ENCODE measurements around the gene PALD1.
"Not testable (repeated sequence)": the region's sequence is repeated elsewhere in the genome, so short reads cannot be mapped to it uniquely, and the experiment has no call there.

The PALD1 gene

GRCh38 chr10:70607936-70608335 is 129.4 kb downstream of the PALD1 start:
- DNase-seq (ENCODE audit: low spot score): no peak

DNA sequence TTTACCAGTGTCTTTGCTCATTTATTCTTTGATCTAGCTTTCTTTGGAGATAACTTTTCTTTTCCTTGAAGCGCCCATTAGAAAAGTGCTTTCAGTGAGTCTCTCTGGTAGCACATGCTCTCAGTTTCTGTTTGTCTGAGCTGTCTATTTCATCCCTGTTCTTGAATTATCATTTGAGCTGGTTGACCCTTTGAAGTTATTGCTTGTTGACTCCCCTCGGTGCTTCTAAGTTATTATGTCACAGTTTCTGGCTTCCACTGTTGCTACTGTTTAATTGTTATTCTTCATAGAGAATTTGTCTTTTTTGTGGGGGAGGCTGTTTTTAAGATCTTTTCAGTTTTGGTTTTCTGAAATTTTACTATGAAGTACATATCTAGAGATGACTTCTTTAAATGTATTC is 135.4 kb downstream of the PALD1 start:
- DNase-seq (ENCODE audit: low spot score): no peak

DNA sequence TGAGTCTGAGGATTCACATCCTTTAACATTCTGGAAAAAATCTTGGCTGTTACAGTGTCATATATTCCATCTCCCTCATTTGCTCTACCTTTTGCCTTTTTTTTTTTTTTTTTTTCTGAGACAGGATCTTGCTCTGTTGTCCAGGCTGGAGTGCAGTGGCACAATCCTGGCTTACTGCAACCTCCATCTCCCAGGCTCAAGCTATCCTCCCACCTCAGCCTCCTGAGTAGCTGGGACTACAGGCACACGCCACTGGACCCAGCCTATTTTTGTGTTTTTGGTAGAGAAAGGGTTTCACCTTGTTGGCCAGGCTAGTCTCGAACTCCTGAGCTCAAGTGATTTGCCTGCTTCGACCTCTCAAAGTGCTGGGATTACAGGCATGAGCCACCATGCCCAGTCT is 135.8 kb downstream of the PALD1 start:
- DNase-seq (ENCODE audit: low spot score): not testable (repeated sequence)

GRCh38 chr10:70615211-70615610 is 136.6 kb downstream of the PALD1 start:
- DNase-seq (ENCODE audit: low spot score): no peak

DNA sequence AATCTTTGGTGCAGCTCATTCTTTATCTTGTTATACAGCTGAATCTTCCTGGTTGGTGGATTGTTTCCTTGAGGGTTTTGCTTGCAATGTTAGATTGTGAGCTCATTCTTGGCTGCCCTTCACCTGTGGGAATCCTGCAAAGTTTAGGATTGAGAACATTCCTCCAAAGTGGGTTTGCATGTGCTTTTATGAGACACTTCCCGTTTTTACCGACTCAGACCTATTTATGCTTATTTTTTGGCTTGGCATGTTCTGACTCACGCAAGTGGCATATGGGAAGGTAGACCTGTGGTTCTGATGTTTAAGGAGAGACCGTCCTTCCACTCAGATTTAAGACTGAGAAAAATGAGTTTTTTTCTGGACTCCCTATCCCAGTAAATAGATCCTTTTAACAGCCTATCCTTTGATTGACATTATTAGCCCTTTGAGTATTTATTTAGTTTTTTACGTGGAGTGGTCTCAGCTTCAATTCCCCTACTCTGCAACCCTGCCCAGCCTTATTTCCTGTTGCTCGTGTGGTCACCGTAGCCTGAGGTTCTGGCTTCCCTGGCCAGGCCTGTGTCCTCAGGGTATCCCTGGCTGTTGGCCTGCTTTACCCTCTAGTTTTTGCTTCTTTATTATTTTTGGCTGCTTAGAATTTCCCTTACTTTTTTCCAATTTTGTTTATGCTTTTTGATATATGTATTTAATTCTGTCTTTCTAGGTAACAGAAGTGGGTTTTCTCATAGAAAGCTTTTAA is 137.4 kb downstream of the PALD1 start:
- no peak for DNase-seq (ENCODE audit: low spot score)

GRCh38 chr10:70616761-70617160 is 138.2 kb downstream of the PALD1 start:
- DNase-seq (ENCODE audit: low spot score): no peak
